SK-N-SH treated with all-trans-retinoic acid at 6 μM for 48 hours (cell line): ENCODE data around the gene SSR2.

Source experiments
- ATAC-seq: fragments of 200-7000 bp; cut with Tn5 transposase; 3 replicates; pipeline ENCODE4 v1.9.1; 2020; ENCODE audit warnings: mild to moderate bottlenecking, moderate library complexity
- ARNTL ChIP-seq: fragments of 450-650 bp; formaldehyde crosslinking; IDR thresholded peaks from 2 replicates; pipeline ENCODE4 v1.5.0; 2020; ENCODE audit warnings: low read depth, mild to moderate bottlenecking, moderate library complexity, borderline replicate concordance
- BACH2 ChIP-seq: fragments of 250-450 bp; sonication (Bioruptor Pico); IDR thresholded peaks from 2 replicates; pipeline ENCODE4 v1.9.0; 2021; ENCODE audit warnings: mild to moderate bottlenecking, borderline replicate concordance
- CSDC2 ChIP-seq: fragments of 250-450 bp; sonication (Bioruptor Pico); IDR thresholded peaks from 2 replicates; pipeline ENCODE4 v1.5.0; 2020; ENCODE audit warnings: mild to moderate bottlenecking, moderate library complexity
- ESRRG ChIP-seq: fragments of 250-450 bp; sonication (Bioruptor Pico); IDR thresholded peaks from 2 replicates; pipeline ENCODE4 v1.6.1; 2021; ENCODE audit warnings: mild to moderate bottlenecking
- GLIS3 ChIP-seq: fragments of 250-450 bp; sonication (Bioruptor Pico); IDR thresholded peaks from 2 replicates; pipeline ENCODE4 v1.5.0; 2020; ENCODE audit warnings: mild to moderate bottlenecking, moderate library complexity
- ISL1 ChIP-seq: fragments of 250-450 bp; sonication (Bioruptor Pico); IDR thresholded peaks from 2 replicates; pipeline ENCODE4 v2.1.2; 2022; ENCODE audit warnings: mild to moderate bottlenecking, moderate library complexity
- OSR1 ChIP-seq: fragments of 250-450 bp; sonication (Bioruptor Pico); IDR thresholded peaks from 2 replicates; pipeline ENCODE4 v1.8.0; 2022; ENCODE audit warnings: moderate library complexity, mild to moderate bottlenecking, inconsistent platforms
- PATZ1 ChIP-seq: fragments of 250-450 bp; sonication (Bioruptor Pico); IDR thresholded peaks from 2 replicates; pipeline ENCODE4 v1.8.0; 2020; ENCODE audit warnings: mild to moderate bottlenecking, moderate library complexity, borderline replicate concordance
- PPARA ChIP-seq: fragments of 250-450 bp; sonication (Bioruptor Pico); IDR thresholded peaks from 2 replicates; pipeline ENCODE4 v1.5.0; 2020; ENCODE audit warnings: mild to moderate bottlenecking, borderline replicate concordance
- SNAI2 ChIP-seq: fragments of 250-450 bp; sonication (Bioruptor Pico); IDR thresholded peaks from 2 replicates; pipeline ENCODE4 v1.5.0; 2020; ENCODE audit warnings: mild to moderate bottlenecking, moderate library complexity
- TCF4 ChIP-seq: fragments of 250-450 bp; sonication (Bioruptor Pico); IDR thresholded peaks from 2 replicates; pipeline ENCODE4 v1.8.0; 2021; ENCODE audit warnings: mild to moderate bottlenecking, moderate library complexity, borderline replicate concordance
- TOX ChIP-seq: fragments of 250-450 bp; sonication (Bioruptor Pico); IDR thresholded peaks from 2 replicates; pipeline ENCODE4 v1.8.0; 2021; ENCODE audit warnings: mild to moderate bottlenecking, moderate library complexity, borderline replicate concordance
- ZC3H10 ChIP-seq: fragments of 250-450 bp; sonication (Bioruptor Pico); IDR thresholded peaks from 2 replicates; pipeline ENCODE4 v1.5.1; 2021; ENCODE audit warnings: mild to moderate bottlenecking, moderate library complexity
- ZFP3 ChIP-seq: fragments of 250-450 bp; sonication (Bioruptor Pico); IDR thresholded peaks from 2 replicates; pipeline ENCODE4 v1.5.0; 2020; ENCODE audit warnings: mild to moderate bottlenecking, moderate library complexity
- ZFP30 ChIP-seq: fragments of 450-650 bp; formaldehyde crosslinking; IDR thresholded peaks from 2 replicates; pipeline ENCODE4 v1.5.0; 2022; ENCODE audit warnings: mild to moderate bottlenecking, moderate library complexity
- ZNF565 ChIP-seq: fragments of 450-650 bp; formaldehyde crosslinking; conservative IDR thresholded peaks from 2 replicates; pipeline ENCODE4 v1.5.0; 2020; ENCODE audit warnings: low read depth, mild to moderate bottlenecking, moderate library complexity
- ZNF70 ChIP-seq: fragments of 450-650 bp; formaldehyde crosslinking; IDR thresholded peaks from 2 replicates; pipeline ENCODE4 v1.5.0; 2020; ENCODE audit warnings: mild to moderate bottlenecking, moderate library complexity
- ZNF8 ChIP-seq: fragments of 450-650 bp; formaldehyde crosslinking; IDR thresholded peaks from 2 replicates; pipeline ENCODE4 v1.5.0; 2020; ENCODE audit warnings: mild to moderate bottlenecking, moderate library complexity
- TF ChIP-seq, protein P1 (sequence below): fragments of 250-450 bp; sonication (Bioruptor Pico); IDR thresholded peaks from 2 replicates; pipeline ENCODE4 v1.8.0; 2021; ENCODE audit warnings: low read depth, mild to moderate bottlenecking, moderate library complexity, borderline replicate concordance
- TF ChIP-seq, protein P2 (sequence below): fragments of 250-450 bp; sonication (Bioruptor Pico); IDR thresholded peaks from 2 replicates; pipeline ENCODE4 v1.5.0; 2020; ENCODE audit warnings: mild to moderate bottlenecking, moderate library complexity
- TF ChIP-seq, protein P3 (sequence below): fragments of 250-450 bp; sonication (Bioruptor Pico); IDR thresholded peaks from 2 replicates; pipeline ENCODE4 v1.5.1; 2021; ENCODE audit warnings: mild to moderate bottlenecking, moderate library complexity

Gene SSR2

GRCh38 chr1:156020293-156021092 is at the start of gene SSR2:
Gene SSR2 (minus strand): TSS chr1:156020951. CDS start chr1:156020167, 784 bp downstream.
- ATAC-seq, result peak; percentile 98
- TF ChIP-seq ZNF70 (CRISPR knock-in tag) (no peak), PATZ1 (no peak), ZFP3 (CRISPR knock-in tag) (no peak), ZNF565 (CRISPR knock-in tag) (no peak), ZNF8 (CRISPR knock-in tag) (no peak), GLIS3 (CRISPR knock-in tag) (no peak), ESRRG (CRISPR knock-in tag) (no peak), ARNTL (CRISPR knock-in tag) (no peak), CSDC2 (CRISPR knock-in tag) (no peak), OSR1 (no peak), ISL1 (no peak), TCF4 (CRISPR knock-in tag) (no peak), SNAI2 (CRISPR knock-in tag) (no peak), PPARA (CRISPR knock-in tag) (no peak), BACH2 (CRISPR knock-in tag) (no peak), ZC3H10 (no peak), ZFP30 (CRISPR knock-in tag) (no peak)
- TF ChIP-seq, protein P1, sequence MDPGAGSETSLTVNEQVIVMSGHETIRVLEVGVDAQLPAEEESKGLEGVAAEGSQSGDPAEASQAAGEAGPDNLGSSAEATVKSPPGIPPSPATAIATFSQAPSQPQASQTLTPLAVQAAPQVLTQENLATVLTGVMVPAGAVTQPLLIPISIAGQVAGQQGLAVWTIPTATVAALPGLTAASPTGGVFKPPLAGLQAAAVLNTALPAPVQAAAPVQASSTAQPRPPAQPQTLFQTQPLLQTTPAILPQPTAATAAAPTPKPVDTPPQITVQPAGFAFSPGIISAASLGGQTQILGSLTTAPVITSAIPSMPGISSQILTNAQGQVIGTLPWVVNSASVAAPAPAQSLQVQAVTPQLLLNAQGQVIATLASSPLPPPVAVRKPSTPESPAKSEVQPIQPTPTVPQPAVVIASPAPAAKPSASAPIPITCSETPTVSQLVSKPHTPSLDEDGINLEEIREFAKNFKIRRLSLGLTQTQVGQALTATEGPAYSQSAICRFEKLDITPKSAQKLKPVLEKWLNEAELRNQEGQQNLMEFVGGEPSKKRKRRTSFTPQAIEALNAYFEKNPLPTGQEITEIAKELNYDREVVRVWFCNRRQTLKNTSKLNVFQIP (CRISPR knock-in tag), result no peak
- TF ChIP-seq, protein P2, sequence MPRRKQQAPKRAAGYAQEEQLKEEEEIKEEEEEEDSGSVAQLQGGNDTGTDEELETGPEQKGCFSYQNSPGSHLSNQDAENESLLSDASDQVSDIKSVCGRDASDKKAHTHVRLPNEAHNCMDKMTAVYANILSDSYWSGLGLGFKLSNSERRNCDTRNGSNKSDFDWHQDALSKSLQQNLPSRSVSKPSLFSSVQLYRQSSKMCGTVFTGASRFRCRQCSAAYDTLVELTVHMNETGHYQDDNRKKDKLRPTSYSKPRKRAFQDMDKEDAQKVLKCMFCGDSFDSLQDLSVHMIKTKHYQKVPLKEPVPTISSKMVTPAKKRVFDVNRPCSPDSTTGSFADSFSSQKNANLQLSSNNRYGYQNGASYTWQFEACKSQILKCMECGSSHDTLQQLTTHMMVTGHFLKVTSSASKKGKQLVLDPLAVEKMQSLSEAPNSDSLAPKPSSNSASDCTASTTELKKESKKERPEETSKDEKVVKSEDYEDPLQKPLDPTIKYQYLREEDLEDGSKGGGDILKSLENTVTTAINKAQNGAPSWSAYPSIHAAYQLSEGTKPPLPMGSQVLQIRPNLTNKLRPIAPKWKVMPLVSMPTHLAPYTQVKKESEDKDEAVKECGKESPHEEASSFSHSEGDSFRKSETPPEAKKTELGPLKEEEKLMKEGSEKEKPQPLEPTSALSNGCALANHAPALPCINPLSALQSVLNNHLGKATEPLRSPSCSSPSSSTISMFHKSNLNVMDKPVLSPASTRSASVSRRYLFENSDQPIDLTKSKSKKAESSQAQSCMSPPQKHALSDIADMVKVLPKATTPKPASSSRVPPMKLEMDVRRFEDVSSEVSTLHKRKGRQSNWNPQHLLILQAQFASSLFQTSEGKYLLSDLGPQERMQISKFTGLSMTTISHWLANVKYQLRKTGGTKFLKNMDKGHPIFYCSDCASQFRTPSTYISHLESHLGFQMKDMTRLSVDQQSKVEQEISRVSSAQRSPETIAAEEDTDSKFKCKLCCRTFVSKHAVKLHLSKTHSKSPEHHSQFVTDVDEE (CRISPR knock-in tag), result no peak
- TF ChIP-seq, protein P3, sequence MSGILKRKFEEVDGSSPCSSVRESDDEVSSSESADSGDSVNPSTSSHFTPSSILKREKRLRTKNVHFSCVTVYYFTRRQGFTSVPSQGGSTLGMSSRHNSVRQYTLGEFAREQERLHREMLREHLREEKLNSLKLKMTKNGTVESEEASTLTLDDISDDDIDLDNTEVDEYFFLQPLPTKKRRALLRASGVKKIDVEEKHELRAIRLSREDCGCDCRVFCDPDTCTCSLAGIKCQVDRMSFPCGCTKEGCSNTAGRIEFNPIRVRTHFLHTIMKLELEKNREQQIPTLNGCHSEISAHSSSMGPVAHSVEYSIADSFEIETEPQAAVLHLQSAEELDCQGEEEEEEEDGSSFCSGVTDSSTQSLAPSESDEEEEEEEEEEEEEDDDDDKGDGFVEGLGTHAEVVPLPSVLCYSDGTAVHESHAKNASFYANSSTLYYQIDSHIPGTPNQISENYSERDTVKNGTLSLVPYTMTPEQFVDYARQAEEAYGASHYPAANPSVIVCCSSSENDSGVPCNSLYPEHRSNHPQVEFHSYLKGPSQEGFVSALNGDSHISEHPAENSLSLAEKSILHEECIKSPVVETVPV (CRISPR knock-in tag), result no peak

DNA sequence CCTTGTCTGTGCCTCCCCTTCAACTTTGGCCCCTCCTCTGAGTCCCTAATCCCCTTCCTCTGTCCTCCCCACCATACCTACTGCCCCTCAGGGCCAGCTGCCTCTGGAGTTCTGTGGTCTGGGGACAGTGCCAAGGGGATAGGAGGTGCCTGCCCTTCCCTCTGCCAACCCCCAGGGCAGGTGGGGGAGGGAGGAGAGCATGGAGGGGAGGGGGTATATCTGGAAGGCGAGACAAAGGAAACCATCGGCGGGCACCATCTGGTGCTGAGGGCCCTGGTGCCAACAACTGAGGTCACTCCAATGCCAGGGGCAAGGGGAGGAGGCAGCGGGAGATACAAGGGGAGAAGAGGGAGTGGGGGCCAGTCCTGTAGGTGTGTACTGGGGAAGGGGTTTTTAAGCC is 49.8 kb upstream of the SSR2 start:
- TF ChIP-seq, protein P1 (CRISPR knock-in tag), result no peak
- TF ChIP-seq ZNF565 (CRISPR knock-in tag), result no peak
- TF ChIP-seq TOX (CRISPR knock-in tag), result no peak
- no peak; the same call in 1 of the 2 replicates for TF ChIP-seq TCF4 (CRISPR knock-in tag)
- ATAC-seq, result peak; percentile 4; the same call in 1 of the 3 replicates
